Fibroblast of villous mesenchyme (primary cell): ENCODE results near the gene FAM168A. TPM values are rescaled to one million over a fixed set of nuclear protein-coding genes. Genes with fewer than 3 reads are reported as not detected.

Experiments
- DNase-seq: peaks from one replicate; pipeline ENCODE4 v3.0.0-alpha.2; 2010; ENCODE audit warnings: low read depth
- H3K4me3 ChIP-seq: 2 replicates; pipeline ENCODE4 v1.5.1; 2011; ENCODE audit warnings: low read depth, mild to moderate bottlenecking, low read length
- total RNA-seq: library from RNA; depleted of rRNA; stranded (reverse); fragments of >200 nt; gene quantifications from 2 replicates; pipeline ENCODE4 v1.2.3, GENCODE V29; 2012
- TF ChIP-seq, protein P1 (sequence below): IDR thresholded peaks from 2 replicates; pipeline ENCODE4 v1.5.1; 2012; ENCODE audit warnings: low read depth, mild to moderate bottlenecking, low read length; ENCODE audit not compliant: insufficient read depth

FAM168A gene
- total RNA-seq, 1 donor, result 22.5 TPM

GRCh38 chr11:73401217-73401923 lies 196.5 kb downstream of the FAM168A start:
- DNase-seq, result peak; percentile 37
- no peak overlapping the region for H3K4me3 ChIP-seq
- TF ChIP-seq, protein P1, sequence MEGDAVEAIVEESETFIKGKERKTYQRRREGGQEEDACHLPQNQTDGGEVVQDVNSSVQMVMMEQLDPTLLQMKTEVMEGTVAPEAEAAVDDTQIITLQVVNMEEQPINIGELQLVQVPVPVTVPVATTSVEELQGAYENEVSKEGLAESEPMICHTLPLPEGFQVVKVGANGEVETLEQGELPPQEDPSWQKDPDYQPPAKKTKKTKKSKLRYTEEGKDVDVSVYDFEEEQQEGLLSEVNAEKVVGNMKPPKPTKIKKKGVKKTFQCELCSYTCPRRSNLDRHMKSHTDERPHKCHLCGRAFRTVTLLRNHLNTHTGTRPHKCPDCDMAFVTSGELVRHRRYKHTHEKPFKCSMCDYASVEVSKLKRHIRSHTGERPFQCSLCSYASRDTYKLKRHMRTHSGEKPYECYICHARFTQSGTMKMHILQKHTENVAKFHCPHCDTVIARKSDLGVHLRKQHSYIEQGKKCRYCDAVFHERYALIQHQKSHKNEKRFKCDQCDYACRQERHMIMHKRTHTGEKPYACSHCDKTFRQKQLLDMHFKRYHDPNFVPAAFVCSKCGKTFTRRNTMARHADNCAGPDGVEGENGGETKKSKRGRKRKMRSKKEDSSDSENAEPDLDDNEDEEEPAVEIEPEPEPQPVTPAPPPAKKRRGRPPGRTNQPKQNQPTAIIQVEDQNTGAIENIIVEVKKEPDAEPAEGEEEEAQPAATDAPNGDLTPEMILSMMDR, result no peak

- no peak overlapping the region for H3K4me3 ChIP-seq
- DNase-seq, result no peak
- TF ChIP-seq, protein P1, result no peak
Measured at GRCh38 chr11:73400293-73400692, 197.6 kb downstream of the FAM168A start.

DNA sequence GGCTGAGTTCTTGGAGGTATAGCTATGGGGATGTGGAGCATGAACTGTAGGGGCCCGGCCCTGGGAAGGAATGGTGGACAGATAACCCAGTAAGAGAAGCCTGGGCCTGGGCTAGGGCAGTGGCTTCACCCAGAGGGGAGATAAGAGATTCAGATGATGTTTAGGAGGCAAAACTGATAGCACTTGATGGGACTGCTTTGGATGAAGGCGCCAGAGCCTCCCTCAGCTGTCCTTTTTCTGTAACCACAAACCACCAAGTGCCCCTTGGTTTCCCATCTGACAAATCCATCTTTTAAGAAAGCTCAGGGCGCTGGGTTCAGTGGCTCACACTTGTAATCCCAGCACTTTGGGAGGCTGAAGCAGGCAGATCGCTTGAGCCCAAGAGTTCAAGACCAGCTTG lies 198.3 kb downstream of the FAM168A start:
- TF ChIP-seq, protein P1, result no peak
- no peak for DNase-seq
- no peak overlapping the region for H3K4me3 ChIP-seq

DNA sequence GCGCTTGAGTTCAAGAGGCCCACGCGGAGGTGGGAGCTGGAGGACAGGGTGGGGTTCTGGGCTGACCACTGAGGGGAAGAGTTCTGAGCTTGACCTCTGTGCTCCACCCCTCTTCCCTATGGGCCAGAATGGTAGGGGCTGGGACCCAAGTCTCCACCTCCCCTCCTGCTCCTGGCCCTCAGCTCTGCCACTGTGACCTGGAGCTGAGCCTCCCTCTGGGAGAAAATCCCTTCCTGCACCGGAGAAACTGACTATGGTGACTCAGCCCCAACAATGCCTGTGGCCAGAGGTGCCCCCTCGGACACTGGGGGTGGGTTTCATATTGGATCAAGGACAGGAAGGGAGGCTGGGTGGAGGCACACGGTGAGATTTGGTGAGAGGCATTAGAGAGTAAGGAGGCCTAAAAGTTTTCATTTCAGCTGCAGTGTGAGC lies 198.7 kb downstream of the FAM168A start:
- DNase-seq, result no peak
- H3K4me3 ChIP-seq, result no peak overlapping the region
- TF ChIP-seq, protein P1, result no peak

DNA sequence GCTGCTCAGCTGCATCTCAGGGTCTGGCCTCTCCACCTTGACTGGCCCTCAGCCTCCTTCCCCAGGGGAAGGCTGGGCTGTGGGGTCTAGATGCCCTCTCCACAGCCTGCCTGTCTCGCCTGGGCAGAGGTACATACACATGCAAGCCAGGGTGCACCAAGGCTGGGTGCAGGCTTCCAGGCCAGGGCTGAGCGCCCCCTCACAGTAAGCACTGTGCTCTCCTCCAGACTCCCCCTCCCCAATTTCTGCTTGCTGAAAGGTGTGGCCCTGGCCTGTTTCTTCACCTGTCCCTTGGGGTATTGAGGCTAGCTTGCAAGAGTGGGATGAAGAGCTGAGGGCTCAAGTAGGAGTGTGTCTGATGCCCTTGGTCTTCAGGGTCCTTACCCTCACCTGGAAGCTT lies 199.2 kb downstream of the FAM168A start:
- TF ChIP-seq, protein P1, result no peak
- no peak overlapping the region for H3K4me3 ChIP-seq
- no peak for DNase-seq

- TF ChIP-seq, protein P1, result no peak
- no peak for DNase-seq
- H3K4me3 ChIP-seq, result no peak overlapping the region
Measured at GRCh38 chr11:73398132-73398526, 199.8 kb downstream of the FAM168A start.
